ENCODE data around the gene ZNRF3.
"Not testable (repeated sequence)": the region's sequence is repeated elsewhere in the genome, so short reads cannot be mapped to it uniquely, and the experiment has no call there.

ZNRF3 gene

DNA sequence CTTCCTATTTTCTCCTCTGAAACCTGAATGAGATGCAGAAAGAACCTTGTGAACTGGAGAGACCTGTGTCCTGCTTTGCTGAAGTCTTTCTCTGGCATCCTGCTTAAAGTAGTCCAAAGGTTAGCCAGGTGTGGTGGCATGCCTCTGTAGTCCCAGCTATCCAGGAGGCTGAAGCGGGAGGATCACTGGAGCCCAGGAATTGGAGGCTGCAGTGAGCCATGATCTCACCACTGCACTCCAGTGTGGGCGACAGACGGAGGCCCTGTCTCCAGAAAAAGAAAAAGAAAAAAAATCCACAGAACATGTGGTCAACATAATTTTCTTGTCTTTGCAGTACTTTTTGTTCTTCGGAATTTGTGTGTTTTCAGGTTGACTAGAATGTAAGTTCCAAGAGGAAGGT, 187.1 kb downstream of the ZNRF3 start:
- no peak for DNase-seq (ENCODE audit: low read depth)

DNA sequence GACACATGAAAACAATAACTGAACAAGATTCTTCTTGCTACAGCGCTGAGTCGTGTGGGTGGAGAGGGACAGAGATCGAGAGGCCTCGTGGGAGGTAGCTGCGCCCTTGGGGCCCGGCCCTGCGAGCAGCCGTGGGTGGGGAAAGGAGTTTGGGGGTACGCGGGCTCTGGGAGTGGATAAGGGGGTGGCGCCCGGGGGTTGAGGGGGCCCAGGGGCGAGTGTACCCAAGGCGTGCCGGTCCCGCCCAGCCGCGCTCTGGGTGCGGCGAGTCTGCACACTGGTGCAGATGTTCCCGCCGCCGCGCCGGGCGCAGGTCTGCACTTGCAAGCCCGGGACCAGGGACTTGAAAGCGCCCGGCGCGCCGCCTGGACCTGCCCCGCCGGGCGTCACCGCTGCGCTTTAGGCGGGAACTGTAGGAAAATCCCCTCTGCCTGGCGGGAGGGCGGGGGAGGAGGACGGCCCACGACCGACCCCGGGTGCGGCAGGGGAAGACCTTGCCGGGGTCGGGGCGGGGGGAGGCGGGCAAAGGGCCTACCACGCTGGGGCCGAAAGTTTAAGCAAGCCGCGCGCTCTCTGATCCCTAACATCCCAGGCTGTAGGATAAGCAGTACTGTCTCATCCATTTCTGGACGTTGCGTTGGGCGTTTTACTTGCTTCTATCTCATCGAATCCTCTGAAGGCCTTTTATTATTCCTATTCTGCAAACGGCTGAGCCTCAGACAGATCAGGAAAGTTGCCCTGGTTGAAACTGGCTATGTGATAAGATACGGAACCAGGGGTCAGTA, 188.1 kb downstream of the ZNRF3 start:
- H3K4me3 ChIP-seq (ENCODE audit: low read depth, low read length): peak overlapping the region; percentile 37
- no peak for DNase-seq (ENCODE audit: low read depth)

More for the DNA sequence above, 187.1 kb downstream of the ZNRF3 start:
- H3K4me3 ChIP-seq (ENCODE audit: low read depth, low read length): no peak overlapping the region

DNA sequence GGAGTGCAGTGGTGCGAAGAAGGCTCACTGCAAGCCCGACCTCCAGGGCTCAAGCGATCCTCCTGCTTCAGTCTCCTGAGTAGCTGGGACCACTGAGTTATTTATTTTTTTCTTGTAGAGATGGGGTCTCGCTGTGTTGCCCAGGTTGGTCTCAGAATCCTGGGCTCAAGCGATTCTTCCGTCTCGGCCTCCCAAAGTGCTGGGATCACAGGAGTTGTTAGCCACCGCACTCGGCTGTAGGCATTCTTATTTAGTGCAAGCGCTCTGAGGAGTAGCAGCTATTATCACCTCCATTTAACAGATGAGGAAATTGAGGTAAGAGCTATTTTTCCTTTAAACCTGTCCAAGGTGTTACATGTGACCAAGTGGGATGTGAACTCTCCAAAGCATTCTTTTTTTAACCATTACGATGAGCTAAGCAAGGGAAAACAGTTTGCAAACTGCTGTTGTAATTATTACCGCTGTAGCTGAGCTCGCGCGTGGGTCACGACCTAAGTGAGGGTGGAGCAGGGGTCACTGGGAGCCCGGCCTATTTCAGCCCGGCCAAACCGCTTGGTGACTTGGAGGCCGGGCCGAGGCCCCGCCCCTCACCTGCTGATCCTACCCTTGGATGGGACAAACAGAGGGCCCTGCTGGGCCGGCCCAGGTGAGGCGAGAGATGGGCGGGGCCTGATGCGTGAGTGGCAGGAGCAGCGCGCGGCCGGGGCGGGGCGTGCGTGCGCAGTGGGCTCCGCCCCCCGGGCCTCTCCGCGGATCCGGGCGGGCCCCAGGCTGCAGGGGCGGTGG, 189.0 kb downstream of the ZNRF3 start:
- peak overlapping the region; percentile 53 for H3K4me3 ChIP-seq (ENCODE audit: low read depth, low read length)
- DNase-seq (ENCODE audit: low read depth): no peak

DNA sequence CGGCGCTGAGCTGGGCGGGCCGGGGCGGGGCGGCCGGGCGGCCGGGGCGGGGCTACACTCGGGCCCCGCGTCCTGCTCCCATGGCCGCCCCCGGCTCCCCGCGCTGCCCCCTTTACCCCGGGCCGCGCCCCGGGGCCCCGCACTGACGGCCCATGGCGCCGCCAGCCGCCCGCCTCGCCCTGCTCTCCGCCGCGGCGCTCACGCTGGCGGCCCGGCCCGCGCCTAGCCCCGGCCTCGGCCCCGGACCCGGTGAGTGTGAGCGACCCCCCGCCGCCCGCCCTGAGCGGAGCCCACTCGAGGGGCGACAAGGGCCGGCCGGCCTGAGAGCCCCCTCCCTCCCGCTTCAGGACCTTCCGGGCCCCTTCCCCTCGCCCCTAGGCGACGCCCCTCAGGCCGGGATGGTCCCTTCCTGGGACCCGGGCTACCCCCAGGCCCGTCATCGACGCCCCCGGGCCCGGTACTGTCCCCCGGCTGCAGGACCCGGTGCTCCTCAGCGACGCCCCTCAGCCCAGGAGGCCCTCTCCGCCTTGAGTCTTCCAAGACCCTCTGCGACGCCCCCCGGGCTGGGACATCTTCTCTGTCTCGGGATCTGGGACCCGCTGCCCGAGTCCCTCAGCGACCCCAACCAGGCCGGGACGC, 189.7 kb downstream of the ZNRF3 start, which contains the start of gene KREMEN1:
Gene KREMEN1, plus strand, starts transcription at position 57 of the 639 bp plus-strand sequence. Its CDS starts 96 bp downstream, at position 153.
- H3K4me3 ChIP-seq (ENCODE audit: low read depth, low read length): peak within 1 kb of the TSS; percentile 68
- no peak for DNase-seq (ENCODE audit: low read depth)

DNA sequence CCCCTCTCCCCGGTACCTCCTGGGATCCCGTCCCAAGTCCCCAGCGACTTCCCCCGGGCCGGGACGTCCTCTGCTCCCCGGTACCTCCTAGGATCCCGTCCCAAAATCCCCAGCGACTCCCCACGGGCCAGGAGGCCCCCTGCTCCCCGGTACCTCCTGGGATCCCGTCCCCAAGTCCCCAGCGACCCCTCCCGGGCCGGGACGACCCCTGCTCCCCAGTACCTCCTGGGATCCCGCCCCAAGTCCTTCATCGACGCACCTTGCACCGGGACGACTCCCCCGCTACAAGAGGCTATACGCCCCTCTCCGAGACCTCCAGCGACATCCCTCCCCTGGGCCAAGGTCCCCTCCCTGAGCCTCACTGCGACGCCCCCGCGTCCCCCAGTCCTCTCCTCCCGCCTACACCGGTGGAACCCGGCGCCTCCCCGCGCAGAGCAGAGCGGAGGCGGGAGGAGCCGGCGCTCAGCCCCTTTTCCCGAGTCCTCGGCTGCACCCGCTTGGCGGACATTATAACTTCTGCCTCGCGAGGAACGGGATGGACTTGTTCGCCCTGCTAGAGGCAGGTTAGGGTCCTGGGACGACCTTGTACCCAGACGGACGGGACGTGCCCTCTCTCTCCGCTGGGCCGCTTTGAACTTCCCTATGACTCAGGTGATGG, 190.4 kb downstream of the ZNRF3 start:
- peak overlapping the region; percentile 68 for H3K4me3 ChIP-seq (ENCODE audit: low read depth, low read length)
- DNase-seq (ENCODE audit: low read depth): no peak

DNA sequence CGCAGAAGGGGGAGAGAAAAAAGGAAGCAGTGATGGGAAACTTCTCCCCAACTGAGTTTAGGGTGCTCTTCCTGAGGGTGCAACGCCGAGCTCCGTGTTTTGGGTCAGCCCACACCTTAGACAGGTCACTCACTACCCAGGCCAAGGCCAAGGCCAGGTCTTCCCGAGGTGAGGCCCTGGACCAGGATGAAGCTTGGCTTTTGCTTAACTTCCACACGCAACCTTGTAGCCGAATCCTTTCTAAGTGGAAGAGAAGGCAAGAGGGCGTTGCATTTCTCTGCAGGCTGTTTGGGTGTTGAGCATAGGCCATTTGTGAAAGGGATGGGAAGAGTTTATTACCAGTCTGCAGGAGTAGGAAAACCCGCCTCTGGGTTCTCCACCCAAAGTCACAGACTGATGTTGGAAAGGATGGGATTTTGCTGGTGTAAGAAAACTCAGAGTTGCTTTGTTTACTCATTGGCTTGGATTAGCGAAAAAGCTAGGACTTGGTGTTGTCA, 191.0 kb downstream of the ZNRF3 start:
- DNase-seq (ENCODE audit: low read depth): no peak
- peak overlapping the region; percentile 68 for H3K4me3 ChIP-seq (ENCODE audit: low read depth, low read length)

DNA sequence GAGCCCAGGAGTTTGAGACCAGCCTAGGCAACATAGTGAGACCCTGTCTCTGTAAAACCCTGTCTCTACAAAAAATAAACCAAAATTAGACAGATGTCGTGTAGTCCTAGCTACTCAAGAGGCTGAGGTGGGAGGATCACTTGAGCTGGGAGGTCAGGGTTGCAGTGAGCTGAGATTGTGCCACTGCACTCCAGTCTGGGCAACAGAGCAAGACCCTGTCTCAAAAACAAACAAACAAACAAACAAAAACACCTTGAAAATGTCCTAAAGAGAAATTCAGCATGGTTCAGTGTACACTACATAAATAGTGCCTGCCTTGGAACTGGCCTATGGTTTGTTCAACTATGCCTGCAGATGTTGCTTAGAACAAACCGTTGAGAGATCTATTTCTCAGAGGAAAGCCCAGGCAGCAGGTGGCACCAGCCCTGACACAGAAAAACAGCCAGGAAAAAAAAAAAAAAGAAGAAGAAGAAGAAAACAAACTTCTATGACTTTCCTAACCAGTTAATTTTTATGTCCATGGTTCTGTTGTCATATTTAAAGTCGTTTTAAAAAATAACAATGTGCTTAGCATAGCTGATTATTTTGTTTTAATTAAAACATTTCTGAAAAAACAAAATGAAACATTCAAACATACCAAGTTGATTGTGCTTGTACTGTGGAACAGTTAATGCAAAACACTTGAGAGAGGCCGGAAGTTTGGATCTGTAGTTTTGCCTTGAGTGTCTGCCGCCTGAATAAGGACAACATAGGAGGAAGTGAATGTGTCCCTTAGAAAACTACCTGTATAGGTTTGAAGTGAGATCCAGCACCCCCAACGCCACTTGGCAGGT, 194.9 kb downstream of the ZNRF3 start:
- no peak for DNase-seq (ENCODE audit: low read depth)
- no peak overlapping the region for H3K4me3 ChIP-seq (ENCODE audit: low read depth, low read length)

DNA sequence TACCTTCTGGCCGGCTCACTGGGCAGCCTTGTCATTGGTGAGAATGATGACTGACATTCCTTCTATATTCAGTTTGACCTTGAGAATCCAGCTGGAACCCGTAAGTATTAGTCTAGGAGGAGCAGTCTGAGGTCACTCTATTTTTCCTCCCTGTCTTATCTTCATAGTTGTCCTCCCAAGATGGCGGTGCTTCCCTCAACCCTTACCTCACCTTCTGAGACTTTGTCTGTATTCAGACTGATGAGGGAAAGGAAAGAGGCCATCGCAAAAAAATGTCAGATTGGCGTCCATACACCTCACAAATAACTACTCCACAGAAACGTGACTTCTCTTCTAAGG, 195.5 kb downstream of the ZNRF3 start:
- DNase-seq (ENCODE audit: low read depth): no peak
- H3K4me3 ChIP-seq (ENCODE audit: low read depth, low read length): no peak overlapping the region

DNA sequence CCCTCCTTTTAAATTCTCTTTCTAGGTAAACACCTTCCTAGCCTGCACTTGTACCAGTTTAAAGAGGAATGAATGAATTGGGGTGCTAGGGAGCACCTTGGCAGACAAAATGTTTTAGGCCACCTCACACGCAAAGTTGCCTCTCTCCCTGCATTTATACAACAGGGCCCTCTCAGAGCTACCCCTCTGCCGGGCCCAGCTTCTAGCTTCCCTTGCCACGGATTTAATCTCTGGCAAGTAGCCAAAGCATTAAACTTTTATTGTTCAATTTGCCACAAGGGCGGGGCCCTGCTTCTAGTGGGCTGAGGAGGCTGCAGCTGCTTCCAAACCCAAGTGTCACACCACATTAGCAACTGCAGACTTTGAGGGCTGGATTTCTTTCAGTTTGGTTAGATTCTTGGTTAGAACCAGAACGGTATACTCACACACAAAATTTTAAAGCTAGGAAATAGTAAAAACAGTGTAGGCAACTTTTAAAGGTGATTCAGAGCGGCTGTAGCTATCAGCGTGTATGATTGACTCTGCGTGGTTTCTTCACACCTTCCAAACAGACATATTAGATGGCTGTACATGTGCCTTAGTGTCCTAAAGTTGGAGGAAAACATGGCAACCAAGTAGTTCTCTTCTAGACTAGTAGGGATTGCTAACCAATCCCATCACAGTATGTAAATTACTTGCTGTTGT, 196.0 kb downstream of the ZNRF3 start:
- DNase-seq (ENCODE audit: low read depth): no peak
- no peak overlapping the region for H3K4me3 ChIP-seq (ENCODE audit: low read depth, low read length)

DNA sequence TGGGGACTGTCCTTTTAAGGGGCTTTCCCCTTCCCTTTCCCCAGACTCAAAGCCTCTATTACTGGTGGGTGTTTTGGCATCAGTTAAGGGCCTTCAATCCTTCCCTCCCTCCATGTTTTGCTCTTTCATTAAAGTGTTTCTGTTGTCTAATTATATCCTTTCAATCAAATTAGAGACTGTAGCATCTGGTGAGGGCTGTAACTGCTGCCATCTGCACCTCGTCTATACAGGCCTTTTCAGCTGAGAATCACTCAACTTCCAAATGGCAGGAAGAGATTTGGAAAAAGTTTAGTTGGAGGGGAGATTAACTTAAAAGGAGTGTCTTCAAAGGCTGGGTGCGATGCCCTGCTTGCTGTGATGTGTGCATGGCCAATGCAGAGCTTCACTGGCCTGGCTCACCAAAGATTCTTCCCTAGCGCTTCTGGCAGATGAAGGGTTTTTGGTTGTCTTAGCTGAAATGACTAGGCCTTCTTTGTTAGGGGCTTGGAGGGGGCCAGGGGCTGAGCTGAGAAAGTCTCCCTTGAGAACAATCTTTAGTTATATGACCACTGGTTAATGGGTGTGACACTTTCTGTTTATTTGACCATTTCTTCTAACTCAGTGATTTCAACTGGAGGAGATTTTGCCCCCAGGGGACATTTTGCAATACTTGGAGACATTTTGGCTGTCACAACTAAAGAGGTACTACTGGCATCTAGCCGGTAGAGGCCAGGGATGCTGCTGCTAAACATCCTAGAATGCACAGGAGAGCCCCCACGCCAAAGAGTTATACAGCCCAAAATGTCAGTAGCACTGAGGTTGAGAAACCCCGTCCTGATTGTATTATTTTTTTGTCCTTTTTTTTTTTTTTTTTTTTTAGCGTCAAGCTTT, 197.0 kb downstream of the ZNRF3 start:
- DNase-seq (ENCODE audit: low read depth): no peak
- H3K4me3 ChIP-seq (ENCODE audit: low read depth, low read length): no peak overlapping the region

DNA sequence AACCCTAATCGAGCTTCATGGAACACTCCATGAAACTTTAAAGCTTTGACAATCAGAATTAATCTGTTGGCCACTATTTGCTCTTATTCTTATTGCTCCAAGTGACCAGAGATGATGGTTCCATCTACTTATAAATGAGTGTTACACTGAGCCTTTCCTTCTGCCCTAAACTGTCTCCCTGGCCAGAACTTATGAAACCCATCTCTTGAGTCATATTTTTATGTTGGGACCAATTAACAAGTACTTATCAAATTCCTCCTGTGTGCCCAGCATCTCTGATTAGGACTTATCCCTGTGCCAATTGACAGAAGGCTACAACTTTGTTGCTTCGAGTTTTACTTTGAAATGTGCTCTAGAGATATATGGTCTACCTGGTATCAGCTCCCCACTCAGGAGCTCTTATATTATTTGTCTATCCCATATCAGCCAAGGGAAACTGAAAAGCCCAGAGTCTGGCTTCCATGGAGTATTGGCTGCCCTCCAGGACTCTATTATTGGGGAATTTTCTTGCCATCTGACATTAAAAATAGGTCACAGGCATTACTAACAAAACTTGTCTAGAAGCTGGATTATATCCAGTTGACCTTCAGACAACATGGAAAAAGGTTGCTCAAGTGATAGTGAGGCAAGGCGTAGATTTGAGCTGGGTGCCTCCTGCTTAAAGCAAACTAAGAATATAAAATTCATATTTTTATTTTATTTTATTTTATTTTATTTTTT, 198.3 kb downstream of the ZNRF3 start:
- H3K4me3 ChIP-seq (ENCODE audit: low read depth, low read length): no peak overlapping the region
- no peak for DNase-seq (ENCODE audit: low read depth)

DNA sequence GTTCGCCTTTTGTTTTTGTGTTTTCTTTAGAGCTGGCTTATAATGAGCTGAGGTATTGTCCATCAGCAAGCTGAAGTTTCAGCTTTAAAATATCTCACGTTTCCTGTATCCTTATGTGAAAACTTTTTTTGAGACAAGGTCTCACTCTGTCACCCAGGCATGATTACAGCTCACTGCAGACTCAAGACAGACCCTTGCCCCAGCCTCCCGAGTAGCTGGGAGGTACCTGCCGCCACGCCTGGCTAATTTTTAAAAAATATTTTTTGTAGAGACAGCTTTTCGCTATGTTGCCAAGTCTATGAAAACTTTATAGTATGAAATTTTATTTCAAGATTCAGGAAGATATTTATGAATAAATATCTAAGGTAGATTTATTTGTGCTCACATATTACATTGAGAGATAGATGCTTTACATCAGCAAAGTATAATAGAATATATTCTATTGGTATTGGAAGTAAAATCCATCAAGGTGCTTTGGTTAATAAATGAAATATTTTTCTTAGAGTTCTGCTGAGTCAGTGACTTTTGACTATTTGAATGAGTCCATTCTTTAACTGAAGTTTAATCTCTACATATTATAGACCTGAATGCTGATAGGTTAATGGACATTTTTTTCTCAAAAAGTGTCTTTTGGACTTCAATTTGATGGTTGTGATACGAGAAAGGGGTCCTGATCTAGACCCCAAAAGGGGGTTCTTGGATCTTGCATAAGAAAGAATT, 199.6 kb downstream of the ZNRF3 start:
- no peak overlapping the region for H3K4me3 ChIP-seq (ENCODE audit: low read depth, low read length)
- DNase-seq (ENCODE audit: low read depth): no peak

DNA sequence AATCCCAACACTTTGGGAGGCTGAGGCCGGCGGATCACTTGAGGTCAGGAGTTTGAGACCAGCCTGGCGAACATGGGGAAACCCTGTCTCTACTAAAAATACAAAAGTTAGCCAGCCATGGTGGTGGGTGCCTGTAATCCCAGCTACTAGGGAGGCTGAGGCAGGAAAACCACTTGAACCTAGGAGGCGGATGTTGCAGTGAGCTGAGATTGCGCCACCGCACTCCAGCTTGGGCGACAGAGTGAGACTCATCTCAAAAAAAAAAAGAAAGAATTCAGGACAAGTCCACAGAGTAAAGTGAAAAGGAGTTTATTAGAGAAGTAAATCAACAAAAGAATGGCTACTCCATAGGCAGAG, 200.2 kb downstream of the ZNRF3 start:
- not testable (repeated sequence) for DNase-seq (ENCODE audit: low read depth); H3K4me3 ChIP-seq (ENCODE audit: low read depth, low read length)

DNA sequence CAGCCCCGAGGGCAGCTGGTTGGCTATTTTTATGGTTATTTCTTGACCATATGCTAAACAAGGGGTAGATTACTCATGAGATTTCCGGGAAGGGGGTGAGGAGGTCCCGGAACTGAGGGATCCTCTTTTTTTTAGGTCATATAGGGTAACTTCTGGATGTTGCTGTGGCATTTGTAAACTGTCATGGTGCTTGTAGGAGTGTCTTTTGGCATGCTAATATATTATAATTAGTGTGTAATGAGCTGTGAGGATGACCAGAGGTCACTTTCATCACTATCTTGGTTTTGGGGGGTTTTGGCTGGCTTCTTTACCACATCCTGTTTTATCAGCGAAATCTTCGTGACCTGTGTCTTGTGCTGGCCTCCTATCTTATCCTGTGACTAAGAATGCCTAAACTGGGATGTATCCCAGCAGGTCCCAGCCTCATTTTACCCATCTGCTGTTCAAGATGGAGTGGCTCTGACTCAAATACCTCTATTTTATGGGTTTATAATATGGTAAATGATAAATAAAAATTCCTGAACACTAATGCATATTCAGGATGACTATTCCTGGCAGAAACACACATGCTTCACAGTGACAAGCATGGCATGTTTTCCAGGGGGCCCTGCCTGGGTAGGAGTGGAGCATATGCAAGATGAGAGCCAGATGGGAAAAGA, 200.7 kb downstream of the ZNRF3 start:
- DNase-seq (ENCODE audit: low read depth): no peak

DNA sequence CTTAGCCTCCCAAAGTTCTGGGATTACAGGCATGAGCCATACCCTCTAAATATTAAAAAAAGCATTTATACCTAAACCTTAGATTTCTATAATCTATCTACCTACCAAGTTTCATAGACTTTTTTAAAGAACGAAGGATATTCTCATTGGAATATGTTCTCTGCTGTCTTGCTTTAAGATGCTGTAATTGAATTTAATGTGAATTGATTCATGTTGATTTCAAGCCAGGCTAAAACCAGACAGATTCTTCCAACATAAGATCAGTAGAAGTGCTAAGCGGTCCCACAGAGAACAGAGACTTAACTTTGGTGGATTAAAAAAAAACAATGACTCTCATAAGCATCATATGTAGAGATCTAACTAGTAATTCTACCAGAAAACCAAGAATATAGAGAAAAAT, 203.6 kb downstream of the ZNRF3 start:
- DNase-seq (ENCODE audit: low read depth): no peak
- no peak overlapping the region for H3K4me3 ChIP-seq (ENCODE audit: low read depth, low read length)

More for the DNA sequence above, 200.7 kb downstream of the ZNRF3 start:
- no peak overlapping the region for H3K4me3 ChIP-seq (ENCODE audit: low read depth, low read length)

DNA sequence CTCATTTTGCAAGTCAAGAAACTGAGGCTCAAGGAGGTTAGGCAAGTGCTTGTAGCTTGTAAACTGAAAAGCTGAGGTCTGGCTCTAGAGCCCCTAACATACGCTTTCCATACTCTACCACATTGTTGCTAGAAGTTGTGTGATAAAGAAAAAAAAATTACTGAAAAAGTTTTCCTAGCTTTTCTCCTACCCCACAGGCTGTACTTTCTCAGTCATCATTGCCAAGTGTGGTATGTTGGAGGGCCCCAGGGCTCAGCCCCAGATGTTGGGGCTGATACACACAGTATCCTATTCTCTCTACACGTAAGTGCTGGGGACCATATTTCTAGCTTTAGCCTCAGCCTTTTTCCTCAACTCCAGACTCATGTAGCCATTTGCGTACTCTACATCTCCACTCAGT, 205.4 kb downstream of the ZNRF3 start:
- DNase-seq (ENCODE audit: low read depth): no peak
- no peak overlapping the region for H3K4me3 ChIP-seq (ENCODE audit: low read depth, low read length)
